ENCODE measurements around the gene C19orf12. TPM values are rescaled to one million over a fixed set of nuclear protein-coding genes. Genes with fewer than 3 reads are reported as not detected.
A peak's percentile ranks its signal among the peaks of the same experiment; 100 is the strongest.
"Not testable (repeated sequence)": the region's sequence is repeated elsewhere in the genome, so short reads cannot be mapped to it uniquely, and the experiment has no call there.

C19orf12 gene
- total RNA-seq, 1 experiment from 2014 or later: 47.0 TPM

DNA sequence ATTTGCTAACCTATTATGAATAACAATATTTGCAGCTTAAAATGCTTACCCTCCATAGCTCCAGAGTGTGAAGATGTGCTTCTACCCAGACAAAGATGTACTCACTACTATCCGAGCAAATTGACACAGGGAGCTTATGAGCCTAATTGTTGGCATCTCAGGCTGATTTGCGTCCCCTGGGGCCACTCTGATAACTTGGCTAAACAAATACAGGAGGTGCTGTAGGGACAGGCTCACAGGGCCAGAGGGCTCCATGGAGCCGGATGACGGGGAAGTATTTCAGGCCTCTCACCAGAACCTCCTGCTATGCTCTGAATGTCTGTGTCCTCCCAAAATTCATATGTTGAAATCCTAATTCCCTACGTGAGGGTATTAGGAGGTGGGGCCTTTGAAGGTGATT lies 26.7 kb upstream of the C19orf12 start:
- DNase-seq: no peak

DNA sequence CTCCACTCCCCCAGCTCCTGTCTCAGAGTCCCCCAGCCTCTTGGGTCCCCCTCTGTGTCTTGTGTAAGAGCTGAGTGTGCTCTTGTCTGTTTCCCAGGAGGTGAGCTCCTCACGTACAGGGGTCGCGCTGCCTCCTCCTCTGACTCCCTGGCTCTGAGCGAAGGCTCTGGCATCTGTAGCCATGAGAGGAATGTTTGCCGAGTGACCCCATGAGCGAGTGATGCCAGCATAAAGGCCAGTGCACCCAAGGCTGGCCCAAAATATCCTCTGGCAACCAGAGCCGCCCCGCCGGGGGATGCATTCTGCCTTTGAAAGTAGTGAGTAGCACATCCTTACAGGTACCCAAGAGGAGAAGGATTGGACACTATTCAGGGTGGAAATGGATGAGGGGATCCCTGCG lies 26.2 kb upstream of the C19orf12 start:
- DNase-seq: no peak
- H3K27me3 ChIP-seq: no peaks in the 10 kb centered on the region
- H3K9me3 ChIP-seq: no peaks in the 10 kb centered on the region
- no peaks in the 10 kb centered on the region for H3K36me3 ChIP-seq
- H3K4me3 ChIP-seq: no peak overlapping the region

More for the DNA sequence above, 26.7 kb upstream of the C19orf12 start:
- Histone ChIP-seq H3K9me3 (no peaks in the 10 kb centered on the region), H3K4me3 (no peak overlapping the region), H3K27me3 (no peaks in the 10 kb centered on the region), H3K36me3 (no peaks in the 10 kb centered on the region)

DNA sequence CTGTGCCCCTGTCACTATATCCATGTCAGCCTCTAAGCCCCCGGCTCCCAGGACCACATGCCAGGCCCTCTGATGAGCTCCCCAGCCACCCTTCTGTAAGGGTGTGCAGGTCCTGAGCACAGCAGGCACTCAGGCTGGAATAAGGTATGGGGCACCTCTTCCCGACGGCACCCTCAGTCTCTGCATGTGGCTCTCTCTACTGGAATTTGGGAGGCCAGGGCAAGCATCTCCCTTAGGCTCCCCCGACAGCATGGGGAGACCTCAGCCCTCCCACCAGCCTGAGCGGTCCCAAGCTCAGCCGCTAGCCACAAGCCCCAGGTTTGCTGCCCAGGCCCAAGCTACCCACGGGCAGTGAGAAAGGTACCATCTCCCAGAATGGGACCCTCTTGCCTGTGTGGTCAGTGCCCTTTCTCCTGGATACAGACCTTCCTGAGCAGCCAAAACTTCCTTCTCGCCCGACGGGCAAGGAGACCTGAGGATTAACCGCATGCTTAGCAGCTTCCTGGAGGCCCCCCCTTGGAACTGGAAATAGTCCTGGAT lies 22.5 kb upstream of the C19orf12 start:
- Histone ChIP-seq H3K36me3 (no peaks in the 10 kb centered on the region), H3K4me3 (no peak overlapping the region), H3K9me3 (no peaks in the 10 kb centered on the region), H3K27me3 (0 out of 2 replicates have a peak, but pooled peaks cover 2% of the 10 kb centered on the region)
- no peak for DNase-seq

DNA sequence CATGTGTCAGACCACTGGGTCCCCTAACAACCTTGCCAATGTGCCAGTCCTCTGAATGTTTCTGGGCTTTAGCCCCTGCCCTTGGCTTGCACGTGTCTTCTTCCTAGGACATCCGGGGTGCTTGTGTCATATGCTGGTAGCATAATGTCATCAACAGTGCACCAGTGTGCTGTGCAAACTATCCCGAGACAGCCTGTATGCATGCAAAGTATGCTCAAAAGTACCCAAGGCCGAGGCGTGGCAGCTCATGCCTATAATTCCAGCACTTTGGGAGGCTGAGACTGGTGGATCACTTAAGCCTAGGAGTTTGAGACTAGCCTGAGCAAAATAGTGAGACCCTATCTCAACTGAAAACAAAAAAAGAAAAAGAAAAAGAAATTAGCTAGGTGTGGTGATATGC lies 20.8 kb upstream of the C19orf12 start:
- peaks cover 6% of the 10 kb centered on the region; the same call in 1 of the 2 replicates for H3K27me3 ChIP-seq
- H3K36me3 ChIP-seq: no peaks in the 10 kb centered on the region
- H3K4me3 ChIP-seq: no peak overlapping the region
- DNase-seq: no peak
- no peaks in the 10 kb centered on the region for H3K9me3 ChIP-seq

DNA sequence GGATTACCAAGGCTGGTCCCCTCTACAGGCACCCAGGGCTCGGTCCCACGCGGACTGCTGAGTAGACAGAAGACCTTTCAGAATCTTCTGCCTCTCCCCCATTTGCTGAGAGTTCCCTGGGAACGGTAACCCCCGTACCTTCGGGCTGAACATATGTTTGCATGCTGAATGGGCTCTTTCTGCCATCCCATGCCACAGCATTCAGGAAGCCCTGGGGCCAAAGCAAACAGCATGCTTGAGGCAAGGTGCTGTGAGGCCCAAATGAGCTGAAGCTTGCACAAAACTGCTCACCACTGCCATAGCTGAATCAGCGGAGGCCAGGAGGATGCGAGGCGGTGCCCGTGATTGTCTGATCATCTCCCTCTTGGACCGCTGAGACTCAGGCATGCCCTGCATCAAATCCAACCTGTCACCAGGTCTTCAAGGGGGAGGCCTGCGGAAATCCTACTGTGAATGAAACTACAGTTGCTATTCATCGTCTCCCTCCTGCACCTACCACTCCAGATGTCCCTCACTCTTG lies 16.3 kb upstream of the C19orf12 start:
- no peaks in the 10 kb centered on the region for H3K9me3 ChIP-seq
- DNase-seq: no peak
- H3K27me3 ChIP-seq: peaks cover 18% of the 10 kb centered on the region
- H3K36me3 ChIP-seq: no peaks in the 10 kb centered on the region
- no peak overlapping the region for H3K4me3 ChIP-seq

DNA sequence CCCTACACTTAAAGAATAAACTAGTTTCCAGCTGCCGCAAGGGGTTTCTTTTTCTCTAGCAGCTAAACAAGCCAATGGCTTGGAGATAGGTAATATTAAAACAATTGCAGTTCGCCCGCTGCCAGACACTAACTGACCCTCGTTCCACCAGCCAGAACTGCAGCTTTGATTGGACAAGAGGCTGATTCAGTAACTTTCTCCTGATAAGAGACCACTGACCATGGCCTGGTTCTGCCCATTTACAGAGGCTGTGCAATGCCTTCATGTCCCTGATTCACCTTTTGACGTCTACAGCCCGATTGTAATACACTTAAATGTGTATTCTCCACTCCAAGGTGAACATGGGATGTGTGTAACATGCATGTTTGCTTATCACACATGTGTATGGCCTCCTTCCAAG lies 12.8 kb upstream of the C19orf12 start:
- Histone ChIP-seq H3K9me3 (no peaks in the 10 kb centered on the region), H3K27me3 (peaks cover 16% of the 10 kb centered on the region), H3K4me3 (no peak overlapping the region), H3K36me3 (no peaks in the 10 kb centered on the region)
- no peak for DNase-seq

DNA sequence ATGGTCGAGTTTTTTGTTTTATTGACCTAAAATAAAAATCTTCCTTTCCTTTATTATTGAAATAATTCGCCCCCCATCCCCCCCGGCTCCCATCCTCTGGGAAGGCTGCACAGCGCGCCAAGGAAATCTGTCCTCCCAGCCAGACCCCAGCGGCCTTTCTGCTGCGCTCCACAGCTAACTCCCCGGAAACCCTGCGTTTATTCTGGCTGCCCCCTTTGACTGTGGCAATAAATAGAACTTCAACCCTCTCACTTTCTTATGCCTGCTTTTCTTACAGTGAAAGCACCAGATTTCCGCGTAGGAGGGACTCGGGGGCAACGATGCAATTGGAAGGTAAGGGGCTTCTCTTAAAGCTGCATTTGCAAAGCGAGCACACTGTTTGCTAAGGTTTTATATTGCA lies 9.7 kb upstream of the C19orf12 start:
- no peaks in the 10 kb centered on the region for H3K36me3 ChIP-seq
- H3K9me3 ChIP-seq: no peaks in the 10 kb centered on the region
- H3K4me3 ChIP-seq: no peak overlapping the region
- DNase-seq: no peak
- peaks cover 10% of the 10 kb centered on the region for H3K27me3 ChIP-seq

DNA sequence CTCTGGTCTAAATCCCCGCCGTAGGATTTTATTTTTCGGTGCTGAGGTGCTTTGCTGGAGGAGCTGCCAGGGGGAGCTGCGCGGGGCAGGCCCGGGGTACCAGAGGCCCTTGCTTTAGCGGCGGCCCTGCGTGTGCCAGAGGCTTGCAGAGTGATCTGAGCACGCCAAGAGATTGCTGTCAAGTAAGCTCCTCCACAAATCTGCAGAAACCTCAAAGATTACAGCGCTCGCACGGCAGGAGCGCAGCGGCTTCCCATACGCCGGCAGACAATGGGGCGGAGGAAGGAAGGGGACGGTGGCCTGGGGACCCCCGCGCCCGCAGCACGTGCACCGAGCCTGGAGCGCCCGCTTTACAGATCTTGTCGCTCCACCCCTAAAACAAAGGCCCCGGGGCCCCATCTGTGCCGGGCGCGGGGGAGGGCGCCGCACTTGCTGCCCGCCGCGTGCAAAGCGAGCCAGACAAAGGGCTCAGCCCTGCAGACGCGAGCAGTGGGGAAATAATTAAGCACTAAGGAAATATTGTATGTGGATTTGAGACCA lies 9.1 kb upstream of the C19orf12 start:
- DNase-seq: no peak
- Histone ChIP-seq H3K36me3 (no peaks in the 10 kb centered on the region), H3K9me3 (no peaks in the 10 kb centered on the region), H3K27me3 (peaks cover 4% of the 10 kb centered on the region), H3K4me3 (no peak overlapping the region)

DNA sequence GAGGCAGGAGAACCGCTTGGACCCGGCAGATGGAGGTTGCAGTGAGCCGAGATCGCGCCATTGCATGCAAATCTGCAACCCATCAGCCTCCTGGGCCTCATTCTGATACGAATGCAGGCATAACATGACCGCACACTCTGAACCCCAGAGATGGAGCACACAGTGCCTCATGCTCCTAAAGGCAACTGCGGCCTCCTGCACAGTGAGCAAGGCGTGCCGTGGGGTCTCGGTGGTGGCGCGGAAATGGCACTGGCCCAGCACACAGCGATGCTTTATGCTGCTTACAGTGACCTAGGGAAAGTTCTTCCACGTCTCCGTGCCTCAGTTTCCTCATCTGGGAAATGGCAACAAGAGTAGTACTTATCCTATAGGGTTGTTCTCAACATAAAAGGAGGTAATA lies 2.0 kb upstream of the C19orf12 start:
- Histone ChIP-seq H3K9me3 (no peaks in the 10 kb centered on the region), H3K36me3 (peaks cover 12% of the 10 kb centered on the region), H3K4me3 (no peak overlapping the region), H3K27me3 (no peaks in the 10 kb centered on the region)
- no peak for DNase-seq

DNA sequence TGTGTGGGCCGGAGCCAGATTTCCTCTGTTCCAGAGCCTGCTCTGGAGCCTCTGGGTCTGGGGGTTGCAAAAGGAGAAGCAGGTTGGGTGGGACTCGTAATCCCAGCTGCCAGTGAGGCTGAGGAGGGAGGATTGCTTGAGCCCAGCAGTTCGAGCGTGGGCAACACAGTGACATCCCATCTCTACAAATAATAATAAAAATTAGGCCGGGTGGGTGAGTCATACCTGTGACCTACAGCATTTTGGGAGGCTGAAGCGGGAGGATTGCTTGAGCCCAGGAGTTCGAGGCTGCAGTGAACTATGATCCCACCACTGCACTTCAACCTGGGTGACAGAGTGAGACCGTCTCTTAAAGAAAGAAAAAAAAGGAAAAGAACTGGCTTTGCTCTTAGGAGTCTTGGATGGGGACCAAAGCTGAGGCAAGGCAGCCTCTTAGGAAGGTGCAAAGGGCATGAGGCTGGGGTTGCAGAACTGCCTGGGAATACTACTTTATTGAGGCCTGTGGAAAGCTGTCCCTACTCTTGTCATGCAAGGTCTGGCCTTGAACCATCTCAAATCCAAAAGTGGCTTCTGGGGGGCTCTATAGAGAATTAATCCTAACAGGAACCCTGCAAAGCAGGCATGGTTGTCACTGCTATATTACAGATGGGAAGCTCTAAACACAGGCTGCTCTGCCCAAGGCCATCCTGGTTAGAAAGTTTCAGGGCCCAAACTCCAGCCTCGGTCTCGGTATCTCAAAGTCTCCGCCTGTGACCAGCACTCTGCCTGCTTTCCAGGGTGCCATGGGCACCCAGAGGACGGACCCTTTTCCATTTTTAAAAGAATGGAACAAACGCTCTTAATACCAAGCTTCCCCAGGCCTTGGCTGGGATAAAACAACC lies 880 bp upstream of the C19orf12 start:
- Histone ChIP-seq H3K4me3 (peak overlapping the region; percentile 96), H3K27me3 (no peaks in the 10 kb centered on the region), H3K36me3 (peaks cover 20% of the 10 kb centered on the region), H3K9me3 (no peaks in the 10 kb centered on the region)
- DNase-seq: peak; percentile 69

DNA sequence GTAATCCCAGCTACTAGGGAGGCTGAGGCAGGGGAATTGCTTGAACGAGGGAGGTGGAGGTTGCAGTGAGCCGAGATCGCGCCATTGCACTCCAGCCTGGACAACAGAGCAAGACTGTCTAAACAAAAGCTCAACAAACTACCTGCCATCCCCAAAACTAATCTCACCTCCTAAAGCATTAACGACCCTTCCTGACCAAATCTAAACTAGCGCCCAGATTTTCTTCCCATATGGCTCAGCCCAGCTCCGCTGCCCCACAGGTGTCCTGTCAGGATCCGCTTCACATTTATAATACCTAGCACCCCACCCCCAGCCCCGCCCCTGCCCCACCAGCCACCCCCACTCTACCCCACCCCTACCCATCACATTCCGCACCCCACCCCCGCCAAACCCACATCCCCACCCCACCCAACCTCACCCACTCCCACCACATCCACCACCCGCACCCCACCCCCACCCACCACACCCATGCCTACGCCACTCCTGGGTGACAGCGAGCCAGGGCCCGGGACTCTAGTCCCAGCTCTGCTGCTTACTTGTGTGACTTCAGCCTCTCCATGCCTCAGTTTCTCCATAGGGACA lies 599 bp downstream of the C19orf12 start:
- no peak for DNase-seq
- Histone ChIP-seq H3K27me3 (no peaks in the 10 kb centered on the region), H3K9me3 (no peaks in the 10 kb centered on the region), H3K4me3 (peak overlapping the region; percentile 96), H3K36me3 (peaks cover 20% of the 10 kb centered on the region)

DNA sequence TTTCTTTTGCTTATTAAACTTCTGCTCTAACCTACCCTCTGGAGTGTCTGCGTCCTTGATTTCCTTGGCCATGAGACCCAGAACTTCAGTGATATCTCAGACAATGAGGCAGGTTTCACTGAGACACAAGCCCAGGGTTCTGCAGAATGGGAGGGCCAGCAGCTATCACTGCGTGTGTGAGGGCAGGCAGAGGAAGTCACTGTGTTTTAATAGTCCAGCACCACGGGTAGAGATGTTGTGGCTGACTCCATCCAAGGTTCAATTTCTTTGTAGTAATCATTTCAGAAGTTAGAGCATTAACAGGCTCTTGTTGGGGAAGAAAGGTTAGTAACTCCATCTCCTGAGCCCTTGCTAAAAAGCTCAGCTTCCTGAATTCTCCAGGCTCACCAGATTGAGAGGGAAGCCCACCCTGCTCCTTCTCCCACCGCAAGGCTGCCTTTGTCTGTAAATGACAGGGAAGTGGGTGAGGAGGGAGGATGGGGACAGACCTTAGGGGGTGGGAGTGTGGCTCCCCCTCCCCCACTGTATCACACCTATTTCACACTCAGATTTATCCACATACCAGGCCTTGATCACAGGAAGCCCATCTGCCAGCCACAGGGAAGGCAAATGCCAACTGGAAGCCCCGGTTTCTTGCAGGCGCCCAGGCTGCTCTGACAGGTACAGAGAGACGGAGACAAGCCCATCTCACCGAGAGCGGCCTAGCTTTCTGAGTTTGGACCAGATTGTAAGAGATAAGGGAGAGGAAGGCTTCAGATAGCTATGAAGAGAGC lies 2.1 kb downstream of the C19orf12 start:
- Histone ChIP-seq H3K4me3 (no peak overlapping the region), H3K27me3 (no peaks in the 10 kb centered on the region), H3K9me3 (no peaks in the 10 kb centered on the region), H3K36me3 (peaks cover 33% of the 10 kb centered on the region)
- no peak for DNase-seq

DNA sequence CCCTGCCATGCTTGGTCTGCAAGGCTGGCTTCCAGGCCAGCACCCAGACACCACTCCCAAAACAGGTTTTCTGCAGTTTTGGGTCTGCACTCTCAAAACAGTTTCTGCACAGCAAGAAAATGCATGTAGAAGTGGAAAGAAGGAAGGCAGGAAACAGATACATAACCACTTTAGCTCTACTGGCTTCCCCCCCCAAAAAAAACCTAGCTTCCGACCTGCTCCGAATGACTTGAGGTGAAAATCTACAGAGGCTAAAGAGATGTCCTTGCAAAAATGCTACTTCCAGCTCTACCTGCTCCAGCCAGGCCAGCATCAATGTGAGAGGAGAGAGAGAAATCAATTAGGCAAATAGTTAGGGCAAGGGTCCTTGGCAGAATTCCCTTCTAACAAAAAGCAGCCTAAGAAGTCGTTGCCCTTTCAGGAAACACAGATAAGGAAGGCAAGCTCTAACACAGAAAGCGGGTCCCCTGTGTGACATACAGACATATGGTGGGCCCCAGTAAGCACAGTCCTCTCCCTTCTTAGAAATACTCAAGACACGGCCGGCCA lies 3.4 kb downstream of the C19orf12 start:
- Histone ChIP-seq H3K4me3 (no peak overlapping the region), H3K9me3 (no peaks in the 10 kb centered on the region), H3K36me3 (peaks cover 41% of the 10 kb centered on the region), H3K27me3 (no peaks in the 10 kb centered on the region)
- DNase-seq: no peak

DNA sequence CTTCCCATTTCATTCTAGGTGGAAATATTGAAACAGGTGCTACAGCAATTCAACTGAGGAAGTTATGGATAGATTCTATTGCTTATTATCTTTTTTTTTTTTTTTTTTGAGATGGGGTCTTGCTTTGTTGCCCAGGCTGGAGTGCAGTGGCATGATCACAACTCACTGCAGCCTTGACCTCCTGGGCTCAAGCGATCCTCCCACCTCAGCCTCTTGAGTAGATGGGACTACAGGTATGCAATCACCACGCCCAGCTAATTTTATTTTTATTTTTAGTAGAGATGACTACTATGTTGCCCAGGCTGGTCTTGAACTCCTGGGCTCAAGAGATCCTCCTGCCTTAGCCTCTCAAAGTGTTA lies 5.6 kb downstream of the C19orf12 start:
- DNase-seq, H3K9me3 ChIP-seq, H3K27me3 ChIP-seq, H3K4me3 ChIP-seq: not testable (repeated sequence)
- H3K36me3 ChIP-seq: peaks cover 56% of the 10 kb centered on the region

DNA sequence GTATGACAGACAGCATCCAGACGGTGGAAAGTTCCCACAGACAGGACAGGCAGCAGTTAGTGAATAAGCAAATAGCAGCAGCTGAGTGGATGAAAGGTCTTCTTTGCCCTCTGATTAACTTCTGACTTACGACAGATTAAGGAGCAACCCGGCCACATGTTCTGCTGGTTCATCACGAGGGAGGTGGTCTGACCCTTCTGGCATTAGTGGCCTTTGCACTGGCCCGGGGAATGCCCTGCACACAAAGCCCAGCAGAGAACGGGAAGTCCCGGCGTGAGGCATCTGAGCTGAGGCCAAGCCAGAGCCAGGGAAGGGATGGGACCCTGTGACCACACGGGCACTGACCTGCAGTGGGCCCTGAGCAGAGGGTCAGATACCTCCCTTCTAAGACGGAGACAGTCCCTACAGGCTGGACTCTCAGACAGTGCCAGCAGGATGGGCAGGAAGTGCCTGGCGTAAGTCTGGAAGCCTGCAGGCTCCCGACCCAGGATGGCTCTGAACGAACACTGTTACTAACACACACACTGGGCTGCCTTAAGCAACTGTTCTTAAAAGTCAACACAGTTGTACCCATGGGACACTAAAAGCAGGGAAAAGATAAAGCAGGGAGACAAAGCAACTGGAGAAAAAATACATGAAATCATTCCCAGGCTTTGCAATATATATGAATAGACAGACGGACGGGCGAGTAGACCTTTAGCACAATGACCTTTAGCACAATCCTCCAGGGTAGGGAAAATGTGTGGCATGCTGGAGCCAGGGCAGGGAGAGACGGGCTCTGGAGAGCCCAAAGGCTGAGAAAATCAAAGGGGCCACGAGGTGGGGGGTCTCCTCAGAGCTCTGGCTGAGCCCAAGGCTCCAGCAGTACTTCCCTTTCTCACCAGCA lies 6.3 kb downstream of the C19orf12 start:
- Histone ChIP-seq H3K36me3 (peaks cover 60% of the 10 kb centered on the region), H3K9me3 (no peaks in the 10 kb centered on the region), H3K4me3 (no peak overlapping the region), H3K27me3 (no peaks in the 10 kb centered on the region)
- no peak for DNase-seq

DNA sequence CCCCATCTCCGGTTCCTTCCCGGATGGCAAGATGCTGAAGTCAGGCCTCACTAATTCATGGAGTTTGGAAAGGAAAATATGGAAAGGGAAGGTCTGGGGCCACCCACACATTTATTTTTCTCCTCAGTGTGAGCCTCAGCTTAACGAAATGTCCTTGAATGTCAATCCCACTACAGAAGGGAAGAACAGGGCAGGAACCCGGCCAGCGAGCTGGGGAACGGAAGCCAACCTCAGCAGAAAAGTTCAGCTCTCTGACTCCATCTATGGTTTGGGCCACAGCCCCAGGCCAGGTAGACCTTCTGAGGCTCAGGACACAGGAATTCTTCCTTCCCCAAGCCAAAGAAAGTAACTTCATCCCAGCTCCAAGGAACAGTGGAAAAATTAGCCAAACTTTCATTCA lies 8.4 kb downstream of the C19orf12 start:
- DNase-seq: no peak
- H3K36me3 ChIP-seq: peaks cover 62% of the 10 kb centered on the region
- no peaks in the 10 kb centered on the region for H3K9me3 ChIP-seq
- no peaks in the 10 kb centered on the region for H3K27me3 ChIP-seq
- H3K4me3 ChIP-seq: no peak overlapping the region
